SK-N-SH treated with all-trans-retinoic acid at 6 μM for 48 hours (cell line): Measurements from ENCODE around the gene SERPINA1.

Experiments
- ATAC-seq: fragments of 200-7000 bp; cut with Tn5 transposase; 3 replicates; pipeline ENCODE4 v1.9.1; 2020; ENCODE audit warnings: mild to moderate bottlenecking, moderate library complexity
- ARNTL ChIP-seq: fragments of 450-650 bp; formaldehyde crosslinking; IDR thresholded peaks from 2 replicates; pipeline ENCODE4 v1.5.0; 2020; ENCODE audit warnings: low read depth, mild to moderate bottlenecking, moderate library complexity, borderline replicate concordance
- BACH2 ChIP-seq: fragments of 250-450 bp; sonication (Bioruptor Pico); IDR thresholded peaks from 2 replicates; pipeline ENCODE4 v1.9.0; 2021; ENCODE audit warnings: mild to moderate bottlenecking, borderline replicate concordance
- CSDC2 ChIP-seq: fragments of 250-450 bp; sonication (Bioruptor Pico); IDR thresholded peaks from 2 replicates; pipeline ENCODE4 v1.5.0; 2020; ENCODE audit warnings: mild to moderate bottlenecking, moderate library complexity
- ESRRG ChIP-seq: fragments of 250-450 bp; sonication (Bioruptor Pico); IDR thresholded peaks from 2 replicates; pipeline ENCODE4 v1.6.1; 2021; ENCODE audit warnings: mild to moderate bottlenecking
- GLIS3 ChIP-seq: fragments of 250-450 bp; sonication (Bioruptor Pico); IDR thresholded peaks from 2 replicates; pipeline ENCODE4 v1.5.0; 2020; ENCODE audit warnings: mild to moderate bottlenecking, moderate library complexity
- ISL1 ChIP-seq: fragments of 250-450 bp; sonication (Bioruptor Pico); IDR thresholded peaks from 2 replicates; pipeline ENCODE4 v2.1.2; 2022; ENCODE audit warnings: mild to moderate bottlenecking, moderate library complexity
- OSR1 ChIP-seq: fragments of 250-450 bp; sonication (Bioruptor Pico); IDR thresholded peaks from 2 replicates; pipeline ENCODE4 v1.8.0; 2022; ENCODE audit warnings: moderate library complexity, mild to moderate bottlenecking, inconsistent platforms
- PPARA ChIP-seq: fragments of 250-450 bp; sonication (Bioruptor Pico); IDR thresholded peaks from 2 replicates; pipeline ENCODE4 v1.5.0; 2020; ENCODE audit warnings: mild to moderate bottlenecking, borderline replicate concordance
- RARB ChIP-seq: fragments of 250-450 bp; sonication (Bioruptor Pico); IDR thresholded peaks from 2 replicates; pipeline ENCODE4 v1.8.0; 2021; ENCODE audit warnings: mild to moderate bottlenecking, moderate library complexity
- SNAI2 ChIP-seq: fragments of 250-450 bp; sonication (Bioruptor Pico); IDR thresholded peaks from 2 replicates; pipeline ENCODE4 v1.5.0; 2020; ENCODE audit warnings: mild to moderate bottlenecking, moderate library complexity
- TCF4 ChIP-seq: fragments of 250-450 bp; sonication (Bioruptor Pico); IDR thresholded peaks from 2 replicates; pipeline ENCODE4 v1.8.0; 2021; ENCODE audit warnings: mild to moderate bottlenecking, moderate library complexity, borderline replicate concordance
- TSHZ2 ChIP-seq: fragments of 250-450 bp; sonication (Bioruptor Pico); IDR thresholded peaks from 2 replicates; pipeline ENCODE4 v1.5.0; 2020; ENCODE audit warnings: mild to moderate bottlenecking, moderate library complexity
- ZC3H10 ChIP-seq: fragments of 250-450 bp; sonication (Bioruptor Pico); IDR thresholded peaks from 2 replicates; pipeline ENCODE4 v1.5.1; 2021; ENCODE audit warnings: mild to moderate bottlenecking, moderate library complexity
- ZFP3 ChIP-seq: fragments of 250-450 bp; sonication (Bioruptor Pico); IDR thresholded peaks from 2 replicates; pipeline ENCODE4 v1.5.0; 2020; ENCODE audit warnings: mild to moderate bottlenecking, moderate library complexity
- ZFP30 ChIP-seq: fragments of 450-650 bp; formaldehyde crosslinking; IDR thresholded peaks from 2 replicates; pipeline ENCODE4 v1.5.0; 2022; ENCODE audit warnings: mild to moderate bottlenecking, moderate library complexity
- ZNF565 ChIP-seq: fragments of 450-650 bp; formaldehyde crosslinking; conservative IDR thresholded peaks from 2 replicates; pipeline ENCODE4 v1.5.0; 2020; ENCODE audit warnings: low read depth, mild to moderate bottlenecking, moderate library complexity
- TF ChIP-seq, protein P1 (sequence below): fragments of 250-450 bp; sonication (Bioruptor Pico); IDR thresholded peaks from 2 replicates; pipeline ENCODE4 v1.5.1; 2020; ENCODE audit warnings: low read depth, mild to moderate bottlenecking, moderate library complexity
- TF ChIP-seq, protein P2 (sequence below): fragments of 250-450 bp; sonication (Bioruptor Pico); IDR thresholded peaks from 2 replicates; pipeline ENCODE4 v1.8.0; 2021; ENCODE audit warnings: low read depth, mild to moderate bottlenecking, moderate library complexity, borderline replicate concordance
- TF ChIP-seq, protein P3 (sequence below): fragments of 250-450 bp; sonication (Bioruptor Pico); IDR thresholded peaks from 2 replicates; pipeline ENCODE4 v1.8.0; 2020; ENCODE audit warnings: mild to moderate bottlenecking, moderate library complexity, borderline replicate concordance

SERPINA1 gene

DNA sequence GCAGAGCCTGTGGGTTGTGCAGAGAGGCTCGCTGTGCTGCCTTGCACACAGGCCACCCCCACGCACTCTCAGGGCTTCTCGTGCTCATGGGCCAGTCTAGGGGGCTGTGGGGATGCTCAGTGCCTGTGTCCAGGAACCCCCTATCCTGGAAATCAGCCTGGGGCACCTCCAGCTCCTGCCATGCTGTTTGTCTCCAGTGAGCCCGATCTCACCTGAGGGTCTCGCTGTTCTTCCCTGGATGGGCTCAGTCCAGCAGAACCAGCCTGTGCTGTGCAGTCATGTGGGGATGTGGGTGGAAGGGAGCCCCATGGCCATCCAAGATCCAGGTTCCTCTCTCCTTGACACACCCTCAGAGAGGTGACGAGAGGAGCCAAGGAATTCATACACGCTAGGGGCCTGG lies 26.7 kb downstream of the SERPINA1 start:
- TF ChIP-seq, protein P1, sequence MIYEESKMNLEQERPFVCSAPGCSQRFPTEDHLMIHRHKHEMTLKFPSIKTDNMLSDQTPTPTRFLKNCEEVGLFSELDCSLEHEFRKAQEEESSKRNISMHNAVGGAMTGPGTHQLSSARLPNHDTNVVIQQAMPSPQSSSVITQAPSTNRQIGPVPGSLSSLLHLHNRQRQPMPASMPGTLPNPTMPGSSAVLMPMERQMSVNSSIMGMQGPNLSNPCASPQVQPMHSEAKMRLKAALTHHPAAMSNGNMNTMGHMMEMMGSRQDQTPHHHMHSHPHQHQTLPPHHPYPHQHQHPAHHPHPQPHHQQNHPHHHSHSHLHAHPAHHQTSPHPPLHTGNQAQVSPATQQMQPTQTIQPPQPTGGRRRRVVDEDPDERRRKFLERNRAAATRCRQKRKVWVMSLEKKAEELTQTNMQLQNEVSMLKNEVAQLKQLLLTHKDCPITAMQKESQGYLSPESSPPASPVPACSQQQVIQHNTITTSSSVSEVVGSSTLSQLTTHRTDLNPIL (CRISPR knock-in tag): no peak
- TF ChIP-seq PPARA (CRISPR knock-in tag) (no peak), RARB (no peak), TCF4 (CRISPR knock-in tag) (no peak), OSR1 (CRISPR knock-in tag) (no peak), CSDC2 (no peak), ISL1 (CRISPR knock-in tag) (no peak), TSHZ2 (CRISPR knock-in tag) (no peak), ESRRG (CRISPR knock-in tag) (no peak), BACH2 (CRISPR knock-in tag) (no peak), ZNF565 (no peak), ZFP30 (CRISPR knock-in tag) (no peak), ZC3H10 (CRISPR knock-in tag) (no peak), ARNTL (CRISPR knock-in tag) (no peak), SNAI2 (no peak)
- TF ChIP-seq, protein P2, sequence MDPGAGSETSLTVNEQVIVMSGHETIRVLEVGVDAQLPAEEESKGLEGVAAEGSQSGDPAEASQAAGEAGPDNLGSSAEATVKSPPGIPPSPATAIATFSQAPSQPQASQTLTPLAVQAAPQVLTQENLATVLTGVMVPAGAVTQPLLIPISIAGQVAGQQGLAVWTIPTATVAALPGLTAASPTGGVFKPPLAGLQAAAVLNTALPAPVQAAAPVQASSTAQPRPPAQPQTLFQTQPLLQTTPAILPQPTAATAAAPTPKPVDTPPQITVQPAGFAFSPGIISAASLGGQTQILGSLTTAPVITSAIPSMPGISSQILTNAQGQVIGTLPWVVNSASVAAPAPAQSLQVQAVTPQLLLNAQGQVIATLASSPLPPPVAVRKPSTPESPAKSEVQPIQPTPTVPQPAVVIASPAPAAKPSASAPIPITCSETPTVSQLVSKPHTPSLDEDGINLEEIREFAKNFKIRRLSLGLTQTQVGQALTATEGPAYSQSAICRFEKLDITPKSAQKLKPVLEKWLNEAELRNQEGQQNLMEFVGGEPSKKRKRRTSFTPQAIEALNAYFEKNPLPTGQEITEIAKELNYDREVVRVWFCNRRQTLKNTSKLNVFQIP (CRISPR knock-in tag): no peak
- TF ChIP-seq, protein P3, sequence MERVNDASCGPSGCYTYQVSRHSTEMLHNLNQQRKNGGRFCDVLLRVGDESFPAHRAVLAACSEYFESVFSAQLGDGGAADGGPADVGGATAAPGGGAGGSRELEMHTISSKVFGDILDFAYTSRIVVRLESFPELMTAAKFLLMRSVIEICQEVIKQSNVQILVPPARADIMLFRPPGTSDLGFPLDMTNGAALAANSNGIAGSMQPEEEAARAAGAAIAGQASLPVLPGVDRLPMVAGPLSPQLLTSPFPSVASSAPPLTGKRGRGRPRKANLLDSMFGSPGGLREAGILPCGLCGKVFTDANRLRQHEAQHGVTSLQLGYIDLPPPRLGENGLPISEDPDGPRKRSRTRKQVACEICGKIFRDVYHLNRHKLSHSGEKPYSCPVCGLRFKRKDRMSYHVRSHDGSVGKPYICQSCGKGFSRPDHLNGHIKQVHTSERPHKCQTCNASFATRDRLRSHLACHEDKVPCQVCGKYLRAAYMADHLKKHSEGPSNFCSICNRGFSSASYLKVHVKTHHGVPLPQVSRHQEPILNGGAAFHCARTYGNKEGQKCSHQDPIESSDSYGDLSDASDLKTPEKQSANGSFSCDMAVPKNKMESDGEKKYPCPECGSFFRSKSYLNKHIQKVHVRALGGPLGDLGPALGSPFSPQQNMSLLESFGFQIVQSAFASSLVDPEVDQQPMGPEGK (CRISPR knock-in tag): no peak
- ATAC-seq: no peak

DNA sequence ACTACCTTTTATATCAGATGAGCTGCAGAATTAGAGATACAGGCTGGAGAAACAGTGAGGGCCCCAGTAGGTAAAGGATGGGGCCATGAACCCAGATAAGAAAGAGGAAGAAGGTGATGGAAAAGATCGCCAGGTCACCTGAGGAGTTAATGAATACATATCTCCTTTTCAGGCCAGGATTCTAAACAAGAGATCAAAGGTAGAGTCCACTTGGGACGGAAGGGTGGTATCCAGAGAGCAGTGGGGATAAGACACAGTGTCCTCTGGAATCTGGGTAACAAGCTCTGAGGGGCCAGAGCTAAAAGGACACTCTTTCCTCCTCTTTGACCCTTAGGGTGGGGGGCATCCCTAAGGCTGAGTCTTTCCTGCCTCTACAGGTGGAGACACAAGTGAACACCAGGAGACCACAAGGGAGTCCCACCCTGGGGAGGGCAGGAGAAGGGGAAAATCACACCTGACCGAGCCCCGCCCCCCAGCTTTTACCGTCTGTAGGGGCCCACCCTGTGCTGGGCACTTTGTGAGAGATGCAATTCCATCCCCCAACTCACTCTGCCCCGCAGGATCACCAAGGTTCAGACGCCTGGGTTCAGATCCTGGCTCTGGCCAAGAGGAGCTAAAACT lies 27.3 kb downstream of the SERPINA1 start:
- TF ChIP-seq PPARA (CRISPR knock-in tag): no peak
- no peak for TF ChIP-seq SNAI2
- TF ChIP-seq ISL1 (CRISPR knock-in tag): no peak
- TF ChIP-seq CSDC2: no peak
- TF ChIP-seq, protein P2 (CRISPR knock-in tag): no peak
- TF ChIP-seq ZFP3 (CRISPR knock-in tag): no peak
- TF ChIP-seq ZNF565: no peak
- no peak for TF ChIP-seq TSHZ2 (CRISPR knock-in tag)
- no peak for TF ChIP-seq ZC3H10 (CRISPR knock-in tag)
- TF ChIP-seq RARB: no peak
- no peak for TF ChIP-seq ZFP30 (CRISPR knock-in tag)
- TF ChIP-seq BACH2 (CRISPR knock-in tag): no peak
- no peak for TF ChIP-seq GLIS3
- TF ChIP-seq ARNTL (CRISPR knock-in tag): no peak
- TF ChIP-seq, all 23 proteins: peak for 0
- no peak for ATAC-seq
